Endothelial cell of hepatic sinusoid (primary cell): ENCODE data around the gene MBL2.

Source experiments
- in situ Hi-C: cut with HindIII; loops from 2 replicates; pipeline ENCODE4 v1.10.0; 2017; ENCODE audit warnings: low sequenced_read_pairs

Gene MBL2

DNA sequence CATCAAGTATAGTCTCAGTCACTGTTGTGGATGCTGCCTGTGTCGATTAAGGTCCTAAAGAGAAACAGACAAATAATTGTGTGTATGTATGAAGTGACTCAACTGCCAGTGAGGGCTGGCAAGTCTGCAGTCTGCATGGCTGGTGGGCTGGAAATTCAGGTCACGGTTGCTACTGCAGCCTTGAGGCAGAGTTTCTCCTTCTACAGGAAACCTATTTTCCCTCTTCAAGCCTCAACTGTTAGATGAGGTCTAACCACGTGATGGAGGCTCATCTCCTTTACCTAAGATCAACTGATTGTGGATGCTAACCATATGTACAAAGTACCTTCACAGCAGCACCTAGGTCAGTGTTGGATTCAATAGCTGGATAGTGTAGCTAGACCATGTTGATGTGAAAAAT lies 29.9 kb downstream of the MBL2 start:
- in situ Hi-C loops, result loop anchor here (5.0 kb wide), 1 partner anchor 35 kb away; no protein-coding TSS in a partner anchor

DNA sequence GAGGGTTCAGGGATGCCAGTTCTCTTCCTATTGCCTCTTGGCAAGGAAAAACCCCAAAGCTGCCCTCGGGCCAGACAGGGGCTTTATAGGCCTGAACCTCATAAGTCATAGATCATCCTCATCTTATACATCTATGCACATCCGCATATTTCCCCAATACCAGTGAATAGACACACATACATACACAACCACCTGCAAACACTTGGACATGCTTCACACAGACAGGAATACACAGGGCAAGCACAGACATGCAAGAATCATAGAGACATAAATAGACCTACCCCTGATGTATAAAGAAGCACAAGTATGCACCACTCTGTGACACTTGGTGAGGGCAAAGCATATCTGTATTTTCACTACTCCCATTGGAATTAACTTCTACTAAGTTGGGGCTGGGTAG lies 30.7 kb downstream of the MBL2 start:
- in situ Hi-C loops, result loop anchor here (5.0 kb wide), 1 partner anchor 35 kb away; no protein-coding TSS in a partner anchor

DNA sequence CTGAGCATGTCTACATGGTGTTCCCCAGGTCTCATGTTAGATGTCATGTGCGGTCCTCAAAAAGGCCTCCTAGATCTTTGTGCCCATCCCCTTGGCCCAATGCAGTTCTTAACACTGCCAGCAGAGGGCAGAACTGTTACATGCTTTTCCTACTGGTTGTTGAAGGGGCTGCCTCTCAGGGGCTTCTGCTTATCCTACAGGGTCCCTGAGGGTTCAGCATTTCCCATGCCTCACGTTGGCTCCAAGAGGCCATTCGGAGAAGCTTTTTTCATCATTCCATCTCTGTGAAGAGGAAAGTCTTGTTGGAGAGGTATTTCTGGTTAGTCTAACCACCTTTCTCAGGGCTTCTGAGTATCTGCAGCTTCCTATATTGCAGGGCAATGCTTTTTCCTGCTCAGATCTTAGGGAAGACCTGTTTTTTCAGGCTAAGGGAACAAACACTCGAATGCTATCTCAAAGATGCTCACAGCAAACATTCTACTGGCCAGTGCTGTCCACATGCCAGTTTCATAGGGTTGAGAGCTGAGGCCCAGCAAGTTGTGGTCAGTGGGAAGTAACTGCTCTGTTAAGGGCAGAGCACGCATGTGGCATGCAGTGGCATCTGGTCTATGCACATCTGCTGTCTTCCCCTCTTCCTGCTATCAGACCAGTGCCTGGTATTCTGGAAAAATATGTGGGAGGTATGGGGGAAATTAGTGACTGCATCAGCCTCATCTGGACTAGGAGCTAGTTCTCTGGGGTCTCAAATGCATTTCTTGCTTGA lies 31.5 kb downstream of the MBL2 start:
- in situ Hi-C loops, result loop anchor here (5.0 kb wide), 1 partner anchor 36 kb away; no protein-coding TSS in a partner anchor

DNA sequence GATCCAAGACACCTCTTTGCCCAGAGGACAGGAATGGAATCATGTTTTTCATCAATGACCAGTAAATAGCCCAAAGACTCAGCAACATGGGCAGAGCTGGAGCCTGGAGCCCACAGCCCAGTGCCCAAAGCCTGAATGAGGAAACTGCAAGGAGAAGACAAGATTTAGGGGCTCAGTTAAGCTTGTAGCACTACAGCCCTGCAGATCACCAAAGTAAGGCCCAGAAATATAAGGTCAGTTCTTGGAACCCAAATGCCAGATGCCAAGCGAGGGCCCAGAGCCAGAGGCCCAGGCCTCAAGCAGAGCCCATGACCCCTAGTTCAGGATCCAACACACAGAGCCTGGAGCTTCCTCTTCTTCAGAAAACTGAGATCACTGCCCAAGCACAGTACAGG lies 32.4 kb downstream of the MBL2 start:
- in situ Hi-C loops, result loop anchor here (5.0 kb wide), 1 partner anchor 37 kb away; no protein-coding TSS in a partner anchor

DNA sequence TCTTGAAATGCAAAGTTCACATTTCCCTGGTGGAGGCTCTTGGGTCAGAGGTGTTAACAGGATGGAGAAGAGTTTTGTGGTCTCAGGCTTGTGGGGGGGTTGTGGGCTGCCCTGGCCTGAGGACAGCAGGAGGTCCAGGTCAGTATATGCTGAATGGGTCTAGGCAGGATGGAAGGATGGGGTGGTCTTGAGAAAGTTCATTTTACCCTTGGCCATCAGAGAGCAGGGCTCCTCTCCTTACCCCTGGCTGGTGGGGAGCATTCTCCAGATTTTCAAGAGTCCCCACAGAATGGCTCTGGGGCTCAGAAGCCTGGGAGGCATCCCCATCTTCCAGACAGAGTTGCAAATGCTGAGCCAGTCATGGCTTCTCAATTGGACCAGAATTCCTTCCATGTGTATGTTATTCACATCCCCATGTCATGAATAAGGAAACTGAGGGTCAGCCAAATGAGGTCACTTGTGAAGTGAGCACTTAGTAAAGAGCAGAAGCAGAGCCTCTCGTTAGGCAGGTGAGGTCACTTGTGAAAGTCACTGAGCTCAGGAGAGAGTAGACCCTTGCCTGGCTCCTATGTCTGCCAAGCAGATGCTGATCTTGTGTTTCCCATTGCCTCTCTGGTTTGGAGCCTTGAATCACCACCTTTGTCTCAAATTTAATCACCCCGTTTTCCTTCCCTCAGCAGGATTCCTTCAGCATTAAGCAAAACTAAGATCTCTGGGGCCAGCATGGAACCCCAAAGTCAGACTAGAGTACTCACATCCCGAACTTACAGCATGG lies 33.0 kb downstream of the MBL2 start:
- in situ Hi-C loops, result loop anchor here (5.0 kb wide), 1 partner anchor 38 kb away; no protein-coding TSS in a partner anchor

DNA sequence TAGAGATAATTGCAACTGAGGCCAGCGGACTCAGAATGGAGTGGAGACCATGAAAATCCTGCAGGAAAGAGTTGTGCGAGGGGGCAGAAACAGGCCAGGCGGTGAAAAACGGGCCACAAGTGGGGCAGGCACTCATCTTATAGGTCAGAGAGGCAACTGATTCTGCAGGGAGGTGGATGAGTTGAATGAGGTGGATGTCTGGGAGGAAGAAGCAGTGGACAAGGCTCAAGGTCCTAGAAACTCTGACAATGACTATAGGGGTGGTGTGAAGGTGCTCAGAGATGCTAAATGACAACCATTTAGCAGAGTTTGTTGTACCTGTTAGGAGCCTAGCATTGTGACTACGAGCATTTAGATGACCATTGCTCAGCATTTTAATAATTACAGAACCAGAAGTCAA lies 33.6 kb downstream of the MBL2 start:
- in situ Hi-C loops, result no loop called here

DNA sequence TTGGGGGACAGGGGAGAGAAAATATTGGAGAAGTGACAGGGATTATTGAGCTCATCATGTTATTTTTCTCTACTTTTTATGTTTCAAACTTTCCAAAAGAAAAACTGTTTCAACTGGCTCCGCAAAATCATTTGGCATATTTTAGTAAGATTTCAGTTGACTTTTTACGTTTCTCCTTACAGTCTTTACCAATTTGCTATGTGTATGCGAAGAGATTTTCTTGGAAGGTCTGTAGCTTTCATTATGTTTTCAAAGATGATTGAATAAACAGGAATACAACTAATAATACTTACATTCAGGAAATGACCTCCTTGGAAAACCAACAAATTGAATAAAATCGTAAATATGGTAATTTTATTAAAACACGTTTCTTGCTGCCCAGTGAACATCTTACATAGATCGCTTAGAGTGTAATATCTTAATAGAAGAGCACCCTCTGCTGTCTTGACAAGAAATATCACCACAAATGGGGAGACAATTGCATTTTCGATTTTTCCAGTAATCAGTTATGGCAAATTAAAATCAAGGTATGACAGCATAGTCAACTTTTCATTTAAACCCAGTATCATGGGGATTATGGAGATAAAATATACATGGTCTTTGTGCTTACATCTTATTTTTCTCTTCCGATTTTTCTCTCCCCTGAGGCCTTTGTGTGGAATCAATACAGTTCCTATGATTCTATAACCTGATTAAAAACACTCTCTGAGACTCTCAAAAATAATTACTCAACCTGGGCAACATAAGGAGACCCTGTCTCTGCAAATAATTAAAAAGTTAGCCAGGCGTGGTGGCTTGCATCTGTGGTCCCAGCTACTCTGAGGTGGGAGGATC lies 43.1 kb downstream of the MBL2 start:
- in situ Hi-C loops, result no loop called here

DNA sequence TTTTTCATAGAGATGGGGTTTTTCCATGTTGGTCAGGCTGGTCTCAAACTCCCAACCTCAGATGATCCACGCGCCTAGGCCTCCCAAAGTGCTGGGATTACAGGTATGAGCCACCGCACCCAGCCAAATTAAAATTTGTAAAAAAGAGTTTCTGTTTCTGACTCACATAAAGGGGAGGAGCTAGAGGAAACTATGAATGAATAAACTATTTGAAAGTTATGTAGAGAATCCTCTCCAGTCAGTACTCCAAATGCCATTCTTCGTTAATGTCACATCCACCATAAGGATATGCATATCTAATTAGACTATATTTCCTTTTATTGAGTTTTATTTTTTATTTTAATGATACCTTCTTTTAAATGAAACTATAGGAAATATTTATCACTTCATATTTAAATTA lies 52.6 kb downstream of the MBL2 start:
- in situ Hi-C loops, result no loop called here
